TTC549 (cell line): ENCODE data around the gene ZNF770.

Experiments used
- FAIRE-seq: peaks from 2 replicates; lab custom pipeline; 2012; peaks lifted over from hg19 to GRCh38; lab: Jason Lieb, UNC

ZNF770 gene, protein sequence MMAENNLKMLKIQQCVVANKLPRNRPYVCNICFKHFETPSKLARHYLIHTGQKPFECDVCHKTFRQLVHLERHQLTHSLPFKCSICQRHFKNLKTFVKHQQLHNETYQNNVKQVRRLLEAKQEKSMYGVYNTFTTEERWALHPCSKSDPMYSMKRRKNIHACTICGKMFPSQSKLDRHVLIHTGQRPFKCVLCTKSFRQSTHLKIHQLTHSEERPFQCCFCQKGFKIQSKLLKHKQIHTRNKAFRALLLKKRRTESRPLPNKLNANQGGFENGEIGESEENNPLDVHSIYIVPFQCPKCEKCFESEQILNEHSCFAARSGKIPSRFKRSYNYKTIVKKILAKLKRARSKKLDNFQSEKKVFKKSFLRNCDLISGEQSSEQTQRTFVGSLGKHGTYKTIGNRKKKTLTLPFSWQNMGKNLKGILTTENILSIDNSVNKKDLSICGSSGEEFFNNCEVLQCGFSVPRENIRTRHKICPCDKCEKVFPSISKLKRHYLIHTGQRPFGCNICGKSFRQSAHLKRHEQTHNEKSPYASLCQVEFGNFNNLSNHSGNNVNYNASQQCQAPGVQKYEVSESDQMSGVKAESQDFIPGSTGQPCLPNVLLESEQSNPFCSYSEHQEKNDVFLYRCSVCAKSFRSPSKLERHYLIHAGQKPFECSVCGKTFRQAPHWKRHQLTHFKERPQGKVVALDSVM

DNA sequence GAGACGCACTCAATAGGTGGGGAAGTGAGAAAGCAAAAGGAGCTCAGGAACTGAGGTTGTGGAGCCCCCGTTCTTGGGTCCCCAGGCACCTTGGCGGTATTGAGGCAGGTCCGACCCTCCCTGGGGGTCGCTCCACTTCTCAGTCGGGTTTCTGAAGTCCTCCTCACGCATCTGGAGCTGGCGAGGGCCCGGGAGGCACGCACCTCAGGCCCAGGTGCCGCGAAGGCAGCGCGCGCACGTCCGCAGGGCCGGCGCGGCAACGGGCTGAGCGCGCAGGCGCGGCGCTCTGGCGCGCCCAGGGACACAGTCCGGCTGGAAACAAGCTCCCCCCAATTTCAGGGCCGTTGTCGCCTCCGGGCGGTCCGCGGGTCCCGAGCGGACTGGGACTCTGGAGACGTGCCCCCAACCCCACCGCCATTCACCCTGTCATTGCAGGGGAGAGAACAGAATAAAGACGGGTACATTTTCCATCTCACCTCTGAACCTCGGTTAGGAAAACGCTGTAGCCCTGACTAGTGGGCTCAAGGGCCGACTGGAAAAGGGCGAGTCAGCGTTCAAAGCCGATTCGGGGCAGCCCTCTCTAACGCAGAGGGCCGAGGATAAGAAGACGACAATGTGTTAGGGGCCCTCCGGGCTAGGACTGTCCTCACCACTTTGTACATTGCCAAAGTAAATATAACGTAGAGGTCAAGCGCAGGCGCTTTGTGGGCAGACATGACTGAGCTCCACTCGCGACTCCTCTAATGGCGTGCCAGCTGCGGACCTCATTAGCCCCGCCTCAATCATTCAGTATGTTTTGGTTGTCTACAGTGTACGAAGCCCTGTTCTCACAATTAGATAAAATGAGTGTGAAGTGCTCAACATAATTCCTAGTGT, at the start of gene ZNF770:
Gene ZNF770 (minus strand): TSS at position 261 of the 876 bp plus-strand sequence. CDS start 4,853 bp downstream, outside the sequence.
- FAIRE-seq: no peak

DNA sequence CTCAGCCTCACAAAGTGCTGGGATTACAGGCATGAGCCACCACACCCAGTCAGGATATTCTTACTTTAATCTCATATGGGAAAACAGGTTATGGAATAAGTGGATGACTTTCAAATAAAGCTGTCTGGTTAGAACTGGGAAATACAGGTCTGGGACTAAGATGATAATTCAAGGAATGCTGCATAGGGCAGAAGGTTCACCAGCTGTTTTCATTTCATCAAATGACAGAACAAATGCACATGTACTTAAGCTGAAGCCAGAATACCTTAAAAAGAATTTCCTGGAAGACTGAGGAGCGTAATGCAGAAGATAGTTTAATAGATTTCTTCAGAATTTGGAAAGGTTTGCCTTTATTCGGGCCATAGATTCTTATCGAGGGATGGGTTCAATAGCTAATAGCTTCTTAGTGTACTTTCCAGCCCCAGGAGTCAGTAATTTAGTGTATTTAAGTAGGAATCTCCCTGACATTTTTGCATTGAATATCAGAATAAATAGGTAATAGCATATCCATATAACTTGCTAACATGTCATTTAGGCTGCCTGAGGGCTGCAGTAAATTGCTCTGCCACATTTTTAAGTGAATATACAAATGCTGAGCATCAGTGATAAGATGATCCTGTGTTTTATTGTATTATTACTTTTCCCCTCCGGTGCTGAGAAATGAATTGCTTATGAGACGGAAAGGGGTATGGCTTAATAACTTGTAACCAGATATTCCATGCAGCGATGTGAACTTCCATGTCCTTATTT, 40.3 kb upstream of the ZNF770 start:
- no peak for FAIRE-seq

DNA sequence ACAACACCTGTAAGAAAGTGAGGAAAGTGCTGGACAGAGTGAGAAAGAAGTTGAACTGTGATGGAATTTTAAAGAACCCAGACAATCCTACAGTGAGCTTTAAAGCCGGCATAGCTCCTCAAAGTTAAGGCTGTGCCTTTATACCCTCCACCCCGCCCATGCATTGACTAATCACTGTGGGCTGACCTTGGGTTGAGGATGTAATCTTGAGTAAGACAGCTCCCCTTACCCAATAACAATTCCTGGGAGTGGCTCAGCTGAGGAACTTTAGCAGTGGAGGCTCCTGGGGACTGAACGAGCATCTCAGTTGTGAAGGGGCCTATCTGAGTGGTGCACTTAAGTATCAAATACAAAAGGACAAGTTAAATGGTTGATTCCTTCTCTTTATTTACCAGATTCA, 35.7 kb upstream of the ZNF770 start:
- FAIRE-seq: no peak

DNA sequence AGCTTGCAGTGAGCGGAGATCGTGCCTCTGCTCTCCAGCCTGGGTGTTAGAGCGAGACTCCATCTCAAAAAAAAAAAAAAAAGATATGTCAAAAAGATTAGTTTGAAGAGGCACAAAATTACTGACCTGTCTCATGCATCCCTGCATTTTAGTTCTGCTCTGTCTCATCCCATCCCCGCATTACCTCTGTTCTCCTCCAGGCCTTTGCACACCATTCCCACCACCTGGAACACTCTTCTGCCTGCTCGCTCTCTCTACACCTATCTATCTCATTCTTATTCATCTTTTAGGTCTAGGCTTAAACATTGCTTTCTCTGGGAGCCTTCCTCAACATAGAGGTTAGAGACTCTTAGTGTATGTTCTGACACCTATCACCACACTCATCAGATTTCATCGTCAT, 32.9 kb upstream of the ZNF770 start:
- no peak for FAIRE-seq

DNA sequence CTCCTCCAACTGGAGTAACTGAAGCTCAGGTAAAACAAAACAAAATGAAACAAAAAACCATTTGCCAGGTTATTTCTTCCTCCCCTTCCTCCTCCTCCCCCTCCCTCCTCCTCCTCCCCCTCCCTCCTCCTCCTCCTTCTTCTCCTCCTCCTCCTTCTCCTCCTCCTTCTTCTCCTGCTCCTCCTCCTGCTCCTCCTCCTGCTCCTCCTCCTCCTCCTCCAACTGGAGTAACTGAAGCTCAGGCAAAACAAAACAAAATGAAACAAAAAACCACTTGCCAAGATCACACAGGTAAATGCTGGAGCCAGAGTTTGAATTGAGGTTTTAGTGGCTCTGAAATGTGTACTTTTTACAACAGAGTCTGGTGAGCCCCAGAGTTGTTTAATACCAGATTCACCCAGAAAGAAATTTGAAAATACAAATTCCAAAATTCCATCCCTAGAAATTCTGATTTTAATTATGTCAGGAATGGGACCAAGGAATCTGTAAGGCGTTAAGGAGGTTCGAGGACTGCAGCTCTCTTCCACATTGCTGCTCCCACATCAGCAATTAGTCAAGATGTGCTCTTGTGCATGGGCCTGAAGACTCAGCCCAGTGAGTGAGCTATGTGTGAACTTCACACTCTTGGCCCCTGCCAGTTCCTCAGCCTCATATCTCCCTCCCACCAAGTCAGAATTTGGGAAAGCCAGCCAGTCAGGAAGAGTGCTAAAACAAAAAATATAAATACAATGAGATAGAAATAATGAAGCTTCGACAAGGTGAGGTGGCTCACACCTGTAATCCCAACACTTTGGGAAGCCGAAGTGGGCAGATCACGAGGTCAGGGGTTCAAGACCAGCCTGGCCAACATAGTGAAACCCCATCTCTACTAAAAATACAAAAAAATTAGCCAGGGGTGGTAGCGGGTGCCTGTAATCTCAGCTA, 31.6 kb upstream of the ZNF770 start:
- no peak for FAIRE-seq

DNA sequence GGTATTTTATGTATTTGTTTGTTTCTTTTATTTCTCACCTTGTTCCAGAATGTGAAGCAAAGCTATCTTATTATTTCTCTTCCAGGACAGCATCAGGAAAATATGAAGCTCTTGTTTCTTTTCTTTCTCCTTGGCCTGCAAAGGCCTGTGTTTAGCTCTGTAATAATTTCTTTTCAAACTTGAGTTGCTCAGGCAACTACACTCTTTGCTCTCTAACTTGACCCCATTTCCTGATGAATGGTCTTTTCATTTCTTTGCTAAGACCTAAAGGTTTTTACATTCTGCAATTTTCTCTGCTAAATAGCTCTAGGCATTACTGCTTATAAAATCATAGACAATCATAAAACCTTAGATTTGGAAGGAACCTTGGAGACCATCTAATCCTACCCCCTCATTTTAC, 26.2 kb upstream of the ZNF770 start:
- no peak for FAIRE-seq

DNA sequence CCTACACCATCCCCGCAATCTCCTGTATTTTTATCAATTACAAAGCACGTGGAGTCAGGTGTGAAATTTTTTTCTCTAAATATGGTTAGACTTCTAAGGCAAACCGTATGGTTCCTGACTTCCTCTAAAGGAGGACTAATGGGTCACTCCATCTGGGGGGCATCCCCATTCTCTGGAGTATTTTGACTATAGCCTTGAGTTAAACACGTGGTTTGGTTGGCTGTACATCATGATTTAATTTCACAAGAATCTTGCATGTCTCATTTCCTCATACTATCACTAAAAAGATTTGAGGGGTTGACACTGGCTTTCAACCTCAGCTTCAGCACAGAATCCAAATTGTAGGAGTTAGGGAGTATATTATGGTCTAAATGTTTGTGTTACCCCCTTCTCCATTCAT, 25.3 kb upstream of the ZNF770 start:
- no peak for FAIRE-seq

DNA sequence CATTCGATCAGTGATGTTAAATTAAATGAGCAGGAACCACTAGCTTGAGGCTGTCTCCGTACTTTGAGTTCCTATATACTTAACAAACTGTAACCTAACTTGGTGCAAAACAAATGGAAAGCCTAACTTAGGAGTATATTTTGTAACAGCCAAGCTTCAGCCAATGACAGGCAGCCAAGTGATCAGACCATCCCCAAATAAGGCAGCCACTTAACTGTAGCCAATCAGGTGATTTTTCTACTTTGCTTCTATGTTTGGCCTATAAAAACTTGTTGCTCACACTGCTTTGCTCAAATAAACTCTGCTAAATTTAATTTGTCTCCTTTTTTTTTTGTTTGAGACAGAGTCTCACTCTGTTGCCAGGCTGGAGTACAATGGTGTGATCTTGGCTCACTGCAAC, 19.3 kb upstream of the ZNF770 start:
- FAIRE-seq: no peak

DNA sequence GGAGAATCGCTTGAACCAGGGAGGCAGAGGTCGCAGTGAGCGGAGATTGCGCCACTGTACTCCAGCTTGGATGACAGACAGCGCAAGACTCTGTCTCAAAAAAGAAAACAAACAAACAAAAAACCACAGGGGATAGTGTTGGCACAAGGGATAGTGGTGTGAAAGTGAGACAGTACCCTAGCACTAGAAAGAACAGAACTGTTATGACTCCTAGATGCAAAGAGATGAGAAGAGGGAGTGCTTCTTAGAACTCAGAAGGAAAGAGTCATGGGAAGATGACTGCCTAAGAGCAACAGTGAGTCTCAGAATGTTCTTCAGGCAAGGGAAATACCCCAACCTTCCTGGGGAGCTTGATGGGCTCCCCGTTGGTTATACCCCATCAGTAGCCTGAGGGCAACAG, 17.8 kb upstream of the ZNF770 start:
- FAIRE-seq: no peak

DNA sequence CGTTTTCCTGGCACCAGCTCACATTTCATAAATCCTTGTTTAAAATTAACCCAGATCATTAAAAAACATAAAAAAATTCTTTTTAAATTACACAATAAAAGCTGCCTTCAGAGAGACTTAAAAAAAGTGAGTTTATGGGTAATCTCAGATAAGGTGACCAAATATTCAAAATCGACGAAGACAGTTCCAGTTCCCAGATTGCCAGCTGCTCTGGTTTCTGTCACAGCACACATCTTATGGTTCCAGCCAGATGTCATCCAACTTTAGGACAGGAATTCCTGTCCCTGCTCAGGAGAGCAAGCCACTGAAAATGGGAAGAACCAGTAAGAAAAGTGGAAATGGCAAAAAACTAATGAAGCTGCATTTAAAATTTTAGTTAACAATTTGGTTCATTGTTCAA, 15.8 kb upstream of the ZNF770 start:
- FAIRE-seq: no peak

DNA sequence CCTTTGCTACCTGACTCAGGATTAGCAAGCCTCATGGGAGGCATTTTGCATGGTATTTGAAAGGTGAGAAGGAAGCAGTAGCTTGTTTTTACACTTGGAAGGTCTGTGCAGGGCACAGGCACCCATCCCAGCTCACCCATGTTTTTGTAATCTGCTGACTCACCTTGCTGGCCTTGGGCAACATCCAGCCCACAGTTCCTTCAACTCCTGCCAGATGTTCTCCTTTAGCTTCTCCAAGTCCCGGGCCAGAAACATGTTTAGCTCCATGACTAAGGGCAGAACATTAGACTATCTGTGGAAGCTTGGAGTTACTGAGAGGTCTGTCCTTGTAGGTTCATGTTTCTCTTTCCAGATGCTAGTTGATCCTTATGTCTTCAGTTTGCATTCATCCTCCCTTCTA, 12.4 kb upstream of the ZNF770 start:
- FAIRE-seq: no peak

DNA sequence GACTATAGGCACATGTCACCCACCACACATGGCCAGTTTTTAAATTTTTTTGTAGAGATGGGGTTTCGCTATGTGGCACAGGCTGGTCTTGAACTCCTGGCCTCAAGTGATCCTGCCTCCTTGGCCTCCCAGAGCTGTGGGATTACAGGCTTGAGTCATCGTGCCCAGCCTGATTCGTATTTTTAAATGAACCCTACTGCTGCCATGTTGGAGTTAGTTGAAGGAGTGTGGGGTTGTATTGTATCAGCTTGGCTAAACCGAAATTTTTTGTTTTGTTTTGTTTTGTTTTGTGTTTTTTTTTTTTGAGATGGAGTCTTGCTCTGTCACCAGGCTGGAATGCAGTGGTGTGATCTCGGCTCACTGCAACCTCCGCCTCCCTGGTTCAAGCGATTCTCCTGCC, 11.8 kb upstream of the ZNF770 start:
- no peak for FAIRE-seq

DNA sequence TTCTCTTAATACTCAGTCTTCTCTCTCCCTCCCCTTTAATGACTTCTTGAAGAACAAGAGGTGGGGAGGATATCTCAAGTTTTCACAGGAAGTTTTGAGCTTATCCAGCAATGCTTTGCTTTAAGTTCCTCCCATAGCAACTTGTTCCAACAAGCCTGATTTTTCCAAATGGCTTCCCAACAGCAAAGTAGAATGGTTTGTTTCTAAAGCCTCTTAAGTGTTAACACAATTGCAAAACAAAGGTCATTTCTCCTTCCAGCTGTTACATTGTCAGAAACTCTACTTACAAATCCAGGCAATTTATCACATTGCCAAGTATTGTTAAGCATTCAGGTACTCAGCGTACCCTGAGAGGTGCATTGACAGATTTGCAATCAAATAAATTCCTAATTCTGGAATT, 6.8 kb upstream of the ZNF770 start:
- FAIRE-seq: no peak

DNA sequence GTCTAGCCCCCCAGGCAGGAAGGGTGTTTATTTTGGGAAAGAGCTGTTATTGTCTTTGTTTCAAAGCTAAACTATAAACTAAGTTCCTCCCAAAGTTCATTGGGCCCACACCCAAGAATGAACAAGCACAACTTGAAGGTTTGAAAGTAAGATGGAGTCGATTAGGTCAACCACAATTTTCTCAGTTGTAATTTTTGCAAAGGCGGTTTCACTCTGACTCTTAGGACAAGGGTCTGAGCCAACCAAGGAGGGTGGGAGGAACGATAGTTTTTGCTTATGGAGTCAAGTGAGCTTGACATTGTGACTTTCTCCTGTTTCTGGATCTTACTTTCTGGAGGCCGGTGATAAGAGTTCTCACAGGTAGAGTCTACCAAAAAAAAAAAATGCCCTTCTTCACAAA, 5.8 kb upstream of the ZNF770 start:
- FAIRE-seq: no peak

DNA sequence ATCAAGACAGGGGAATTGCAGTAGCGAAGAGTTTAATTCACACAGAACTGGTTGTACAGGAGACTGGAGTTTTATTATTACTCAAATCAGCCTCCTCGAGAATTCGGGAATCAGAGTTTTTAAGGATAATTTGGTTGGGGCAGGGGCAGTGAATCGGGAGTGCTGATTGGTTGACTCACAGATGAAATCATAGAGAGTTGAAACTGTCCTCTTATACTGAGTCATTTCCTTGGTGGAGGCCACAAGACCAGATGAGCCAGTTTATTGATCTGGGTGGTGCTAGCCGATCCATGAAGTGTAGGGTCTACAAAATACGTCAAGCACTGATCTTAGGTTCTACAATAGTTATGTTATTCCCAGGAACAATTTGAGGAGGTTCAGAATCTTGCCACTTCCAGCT, 5.3 kb upstream of the ZNF770 start:
- FAIRE-seq: no peak

DNA sequence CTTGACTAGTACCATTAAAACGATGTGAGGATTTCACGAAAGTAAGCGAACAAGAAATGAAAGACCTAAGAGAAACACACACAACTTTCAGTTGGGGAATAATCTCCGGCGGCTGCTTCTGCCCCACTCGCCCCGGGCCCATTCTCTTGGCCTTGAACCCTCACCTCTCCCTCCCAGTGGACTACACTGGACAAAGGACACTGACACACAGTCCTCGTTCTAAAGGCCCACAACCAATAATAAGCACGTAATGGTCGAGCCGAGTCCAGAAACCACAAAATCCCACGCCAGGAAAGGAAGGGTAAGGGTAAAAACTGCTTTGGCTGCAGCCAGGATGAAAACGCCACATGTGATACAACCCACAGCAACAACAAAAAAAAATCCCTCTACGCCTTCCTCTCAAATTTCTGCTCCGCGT, 469 bp downstream of the ZNF770 start:
- FAIRE-seq: no peak

DNA sequence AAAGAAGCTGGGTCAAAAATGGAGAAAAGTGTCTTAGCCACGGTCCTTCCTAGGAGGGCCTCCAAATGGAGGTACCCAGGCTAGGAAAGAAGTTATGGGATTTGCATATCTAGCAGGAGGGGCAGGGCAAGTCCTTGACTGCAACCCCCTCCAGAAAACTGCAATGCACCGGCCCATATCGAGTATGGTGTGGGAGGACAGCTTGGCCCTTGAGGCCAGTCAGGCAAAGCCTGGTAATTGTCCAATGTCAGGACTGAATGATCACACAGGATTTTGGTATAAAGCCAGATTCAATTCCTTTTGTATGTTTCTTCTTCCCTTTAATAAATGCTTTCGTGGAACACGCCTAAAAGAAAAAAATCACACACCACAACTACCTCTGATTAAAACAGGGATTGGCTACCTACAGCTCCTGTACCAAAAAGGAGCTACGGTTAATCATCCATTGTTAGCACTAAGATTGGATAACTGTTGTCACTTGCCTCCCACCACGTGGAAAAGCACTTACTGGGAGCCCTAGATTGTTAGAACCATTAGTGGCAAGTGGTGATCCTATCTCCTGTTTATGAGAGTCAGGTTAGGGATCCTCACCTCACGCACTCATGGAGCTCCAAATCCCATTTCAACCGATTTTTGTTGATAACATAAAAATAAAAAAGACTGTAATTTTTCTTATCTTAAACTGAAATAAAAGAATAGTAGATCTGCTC, 1.2 kb downstream of the ZNF770 start:
- FAIRE-seq: no peak

DNA sequence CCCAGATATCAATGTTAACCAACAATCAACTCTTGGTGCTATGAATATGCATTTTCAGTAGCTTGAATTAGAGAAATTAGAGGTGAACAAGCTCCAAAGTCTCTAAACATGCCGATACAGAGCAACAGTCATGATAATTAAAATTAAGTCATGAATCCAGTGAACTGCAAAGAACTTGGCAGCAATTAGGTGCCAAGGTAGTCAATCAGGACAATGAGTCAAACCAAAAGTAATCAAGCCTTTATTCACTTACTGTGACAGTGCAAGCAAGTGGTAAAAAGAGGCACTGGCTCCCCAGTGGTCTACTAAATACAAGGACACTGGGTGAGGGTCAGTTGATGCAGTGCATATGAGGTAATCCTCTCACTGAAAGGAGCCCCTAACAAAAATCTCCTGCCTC, 1.8 kb downstream of the ZNF770 start:
- no peak for FAIRE-seq

DNA sequence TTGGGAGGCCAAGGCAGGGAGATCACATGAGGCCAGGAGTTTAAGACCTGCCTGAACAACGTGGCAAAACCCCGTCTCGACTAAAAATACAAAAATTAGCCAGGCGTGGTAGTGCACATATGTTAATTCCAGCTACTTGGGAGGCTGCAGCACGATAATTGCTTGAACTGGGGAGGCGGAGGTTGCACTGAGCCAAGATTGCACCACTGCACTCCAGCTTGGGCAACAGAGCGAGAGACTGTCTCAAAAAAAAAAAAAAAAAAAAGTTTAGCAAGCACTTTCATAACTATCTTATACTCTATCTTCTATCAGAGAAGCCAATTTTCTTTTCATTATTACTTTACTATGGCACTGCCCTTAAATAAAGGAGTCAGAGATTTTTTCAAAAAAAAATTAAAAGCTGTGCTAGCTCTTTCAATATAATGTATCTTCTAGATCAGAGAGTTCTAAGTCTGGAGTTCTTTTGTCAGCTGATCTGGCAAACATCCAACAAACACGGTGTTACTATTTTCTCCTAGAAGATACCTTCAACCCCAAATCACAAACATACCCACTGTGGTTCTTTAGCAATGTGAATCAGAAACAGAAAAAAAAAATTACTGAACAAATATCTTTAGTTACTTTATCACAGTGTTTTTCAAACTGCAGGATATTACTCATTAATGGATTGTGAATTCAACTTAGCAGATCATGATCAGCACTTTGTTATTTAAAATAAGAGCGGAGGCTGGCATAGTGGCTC, 3.0 kb downstream of the ZNF770 start:
- no peak for FAIRE-seq

DNA sequence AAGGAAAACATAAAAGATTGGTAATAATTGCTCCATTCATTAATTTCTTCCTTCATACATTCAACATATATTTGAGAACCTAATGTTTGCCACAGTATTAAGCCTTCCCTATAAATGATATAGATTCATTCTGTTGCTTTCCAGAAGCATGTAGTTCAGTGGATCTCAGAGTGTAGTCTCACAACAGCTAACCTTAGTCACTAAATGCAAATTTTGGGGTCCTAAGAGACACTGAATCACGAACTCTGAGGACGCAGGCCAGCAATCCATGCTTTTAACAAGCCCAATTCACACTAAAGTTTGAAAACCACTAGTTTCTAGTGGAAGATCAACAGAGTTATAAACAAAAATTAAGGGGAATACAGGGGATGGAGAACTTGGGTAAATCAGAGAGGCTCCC, 11.3 kb downstream of the ZNF770 start:
- no peak for FAIRE-seq
